GM12865 (cell line): ENCODE measurements around the gene ZNF626.

Experiments
- DNase-seq: peaks from one replicate; pipeline ENCODE4 v3.0.0; 2010; ENCODE audit warnings: low read depth
- H3K4me3 ChIP-seq: 2 replicates; pipeline ENCODE4 v1.5.1; 2011; ENCODE audit warnings: mild to moderate bottlenecking, low read depth, low read length, control low read depth
- TF ChIP-seq, protein P1 (sequence below): IDR thresholded peaks from 2 replicates; pipeline ENCODE4 v1.5.1; 2011; ENCODE audit warnings: low read length, control low read depth, low read depth, inconsistent platforms; ENCODE audit not compliant: insufficient read depth; ENCODE audit errors: missing control alignments

Gene ZNF626

DNA sequence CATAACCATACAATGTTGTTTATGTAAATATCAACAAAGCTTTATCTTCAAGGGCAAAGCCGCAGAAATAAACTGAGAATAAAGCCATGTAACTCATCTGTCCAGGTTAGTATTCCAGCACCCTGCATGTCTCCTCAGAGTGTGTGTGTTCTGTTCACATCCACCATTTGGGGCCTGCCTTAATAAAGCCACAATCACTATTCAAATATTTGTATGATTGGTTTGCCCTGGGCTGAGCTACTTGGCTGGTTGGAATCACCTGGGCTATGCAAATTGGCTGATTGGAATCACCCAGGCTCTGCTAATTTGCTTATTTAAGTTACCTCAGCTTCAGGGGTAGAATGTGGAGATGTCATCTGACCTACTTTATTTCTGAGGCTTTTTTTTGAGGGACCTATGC lies 53.4 kb downstream of the ZNF626 start:
- TF ChIP-seq, protein P1, sequence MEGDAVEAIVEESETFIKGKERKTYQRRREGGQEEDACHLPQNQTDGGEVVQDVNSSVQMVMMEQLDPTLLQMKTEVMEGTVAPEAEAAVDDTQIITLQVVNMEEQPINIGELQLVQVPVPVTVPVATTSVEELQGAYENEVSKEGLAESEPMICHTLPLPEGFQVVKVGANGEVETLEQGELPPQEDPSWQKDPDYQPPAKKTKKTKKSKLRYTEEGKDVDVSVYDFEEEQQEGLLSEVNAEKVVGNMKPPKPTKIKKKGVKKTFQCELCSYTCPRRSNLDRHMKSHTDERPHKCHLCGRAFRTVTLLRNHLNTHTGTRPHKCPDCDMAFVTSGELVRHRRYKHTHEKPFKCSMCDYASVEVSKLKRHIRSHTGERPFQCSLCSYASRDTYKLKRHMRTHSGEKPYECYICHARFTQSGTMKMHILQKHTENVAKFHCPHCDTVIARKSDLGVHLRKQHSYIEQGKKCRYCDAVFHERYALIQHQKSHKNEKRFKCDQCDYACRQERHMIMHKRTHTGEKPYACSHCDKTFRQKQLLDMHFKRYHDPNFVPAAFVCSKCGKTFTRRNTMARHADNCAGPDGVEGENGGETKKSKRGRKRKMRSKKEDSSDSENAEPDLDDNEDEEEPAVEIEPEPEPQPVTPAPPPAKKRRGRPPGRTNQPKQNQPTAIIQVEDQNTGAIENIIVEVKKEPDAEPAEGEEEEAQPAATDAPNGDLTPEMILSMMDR = no peak
- DNase-seq = no peak

More for the DNA sequence above, 53.4 kb downstream of the ZNF626 start:
- no peak overlapping the region for H3K4me3 ChIP-seq
